SU-DHL-6 (cell line): Measurements from ENCODE around the gene GPR35.

Source experiments
- H2AFZ ChIP-seq: fragments of 200-600 bp; sonication (generic); 2 replicates; pipeline ENCODE4 v1.6.1; 2014; ENCODE audit warnings: low read depth, mild to moderate bottlenecking, moderate library complexity, mixed read lengths, antibody characterized with exemption, low read length; ENCODE audit not compliant: severe bottlenecking
- H3F3A ChIP-seq: fragments of 200-600 bp; shearing (Covaris generic); 2 replicates; pipeline ENCODE4 v1.6.0; 2016; ENCODE audit warnings: antibody characterized with exemption, mild to moderate bottlenecking; ENCODE audit not compliant: insufficient read depth
- H3K27ac ChIP-seq: fragments of 200-600 bp; sonication (generic); 2 replicates; pipeline ENCODE4 v1.5.1; 2016; ENCODE audit warnings: low read depth, mild to moderate bottlenecking, low read length, moderate library complexity, mixed read lengths
- H3K27me3 ChIP-seq: fragments of 200-600 bp; sonication (generic), shearing (Covaris generic); 2 replicates; pipeline ENCODE4 v1.6.0; 2014; ENCODE audit warnings: mild to moderate bottlenecking, low read length
- H3K36me3 ChIP-seq: fragments of 200-600 bp; sonication (generic); 2 replicates; pipeline ENCODE4 v1.6.1; 2014; ENCODE audit warnings: mild to moderate bottlenecking, low read length, mixed read lengths
- H3K4me2 ChIP-seq: fragments of 300-600, 200-600 bp; shearing (Covaris generic), sonication (generic); 2 replicates; pipeline ENCODE4 v1.6.0; 2014; ENCODE audit warnings: low read length, low read depth, mild to moderate bottlenecking; ENCODE audit not compliant: poor library complexity, severe bottlenecking
- H3K4me3 ChIP-seq: fragments of 200-600 bp; sonication (generic); 2 replicates; pipeline ENCODE4 v1.5.1; 2014; ENCODE audit warnings: antibody characterized with exemption, low read length, mild to moderate bottlenecking, mixed read lengths; ENCODE audit not compliant: insufficient read depth, poor library complexity, severe bottlenecking
- H3K79me2 ChIP-seq: fragments of 200-600 bp; sonication (generic); 2 replicates; pipeline ENCODE4 v1.6.1; 2014; ENCODE audit warnings: mild to moderate bottlenecking, low read length, moderate library complexity; ENCODE audit not compliant: insufficient read depth
- H3K9ac ChIP-seq: fragments of 200-600 bp; sonication (generic); 2 replicates; pipeline ENCODE4 v1.7.0; 2014; ENCODE audit warnings: mild to moderate bottlenecking, low read length
- H3K9me2 ChIP-seq: fragments of 200-600 bp; sonication (generic); replicated peaks from 2 replicates; pipeline ENCODE4 v1.6.1; 2014; ENCODE audit warnings: low read length; ENCODE audit not compliant: insufficient read depth
- H3K9me3 ChIP-seq: fragments of 200-600 bp; sonication (generic); 2 replicates; pipeline ENCODE4 v1.6.1; 2014; ENCODE audit warnings: low read length, mixed read lengths; ENCODE audit not compliant: insufficient read depth
- H4K20me1 ChIP-seq: fragments of 200-600 bp; sonication (generic); 2 replicates; pipeline ENCODE4 v1.6.1; 2014; ENCODE audit warnings: low read depth, mild to moderate bottlenecking, antibody characterized with exemption, low read length, moderate library complexity, mixed read lengths
- EZH2phosphoT487 ChIP-seq: fragments of 200-600 bp; sonication (generic), shearing (Covaris generic); conservative IDR thresholded peaks from 2 replicates; pipeline ENCODE4 v1.6.1; 2018; ENCODE audit warnings: mild to moderate bottlenecking, antibody characterized with exemption, low read length, moderate library complexity, mixed read lengths
- TF ChIP-seq, protein P1 (sequence below): fragments of 200-600 bp; sonication (generic); IDR thresholded peaks from one replicate; pipeline ENCODE4 v1.5.1; 2017; ENCODE audit warnings: antibody characterized with exemption, mild to moderate bottlenecking, low read length, moderate library complexity; ENCODE audit not compliant: insufficient read depth, poor library complexity, severe bottlenecking

The GPR35 gene

DNA sequence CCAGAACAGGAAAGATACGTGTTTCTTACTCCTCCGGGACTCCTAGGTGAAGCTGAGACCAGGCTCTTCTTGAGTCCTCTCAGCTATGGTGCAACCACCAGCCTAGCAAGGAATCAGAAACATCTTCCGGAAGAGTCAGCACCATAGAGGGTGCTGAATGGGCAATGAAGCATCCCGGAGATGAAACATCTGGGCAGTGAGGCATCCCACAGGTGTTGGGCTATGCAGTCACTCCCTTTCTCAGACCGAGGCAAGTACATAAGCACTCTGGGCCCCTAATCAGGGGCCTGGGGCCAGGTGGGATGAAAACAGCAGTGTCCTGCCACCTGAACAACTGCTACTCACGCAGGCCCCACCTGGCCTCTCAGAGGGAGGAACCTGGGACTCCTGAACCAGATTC, 40.2 kb upstream of the GPR35 start:
- Histone ChIP-seq H4K20me1 (peaks cover 7% of the 10 kb centered on the region; the same call in 1 of the 2 replicates), H3K27ac (peak overlapping the region; percentile 96), H3K4me3 (peak overlapping the region; percentile 94), H2AFZ (no peak overlapping the region), H3K9me2 (no peaks in the 10 kb centered on the region), H3K9ac (peak overlapping the region; percentile 90), H3K27me3 (no peaks in the 10 kb centered on the region), H3F3A (peaks cover 27% of the 10 kb centered on the region), H3K79me2 (peaks cover 73% of the 10 kb centered on the region), H3K36me3 (no peaks in the 10 kb centered on the region), H3K9me3 (no peaks in the 10 kb centered on the region), H3K4me2 (peak overlapping the region; percentile 88)
- no peak for TF ChIP-seq EZH2phosphoT487
- TF ChIP-seq, protein P1, sequence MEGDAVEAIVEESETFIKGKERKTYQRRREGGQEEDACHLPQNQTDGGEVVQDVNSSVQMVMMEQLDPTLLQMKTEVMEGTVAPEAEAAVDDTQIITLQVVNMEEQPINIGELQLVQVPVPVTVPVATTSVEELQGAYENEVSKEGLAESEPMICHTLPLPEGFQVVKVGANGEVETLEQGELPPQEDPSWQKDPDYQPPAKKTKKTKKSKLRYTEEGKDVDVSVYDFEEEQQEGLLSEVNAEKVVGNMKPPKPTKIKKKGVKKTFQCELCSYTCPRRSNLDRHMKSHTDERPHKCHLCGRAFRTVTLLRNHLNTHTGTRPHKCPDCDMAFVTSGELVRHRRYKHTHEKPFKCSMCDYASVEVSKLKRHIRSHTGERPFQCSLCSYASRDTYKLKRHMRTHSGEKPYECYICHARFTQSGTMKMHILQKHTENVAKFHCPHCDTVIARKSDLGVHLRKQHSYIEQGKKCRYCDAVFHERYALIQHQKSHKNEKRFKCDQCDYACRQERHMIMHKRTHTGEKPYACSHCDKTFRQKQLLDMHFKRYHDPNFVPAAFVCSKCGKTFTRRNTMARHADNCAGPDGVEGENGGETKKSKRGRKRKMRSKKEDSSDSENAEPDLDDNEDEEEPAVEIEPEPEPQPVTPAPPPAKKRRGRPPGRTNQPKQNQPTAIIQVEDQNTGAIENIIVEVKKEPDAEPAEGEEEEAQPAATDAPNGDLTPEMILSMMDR = no peak

DNA sequence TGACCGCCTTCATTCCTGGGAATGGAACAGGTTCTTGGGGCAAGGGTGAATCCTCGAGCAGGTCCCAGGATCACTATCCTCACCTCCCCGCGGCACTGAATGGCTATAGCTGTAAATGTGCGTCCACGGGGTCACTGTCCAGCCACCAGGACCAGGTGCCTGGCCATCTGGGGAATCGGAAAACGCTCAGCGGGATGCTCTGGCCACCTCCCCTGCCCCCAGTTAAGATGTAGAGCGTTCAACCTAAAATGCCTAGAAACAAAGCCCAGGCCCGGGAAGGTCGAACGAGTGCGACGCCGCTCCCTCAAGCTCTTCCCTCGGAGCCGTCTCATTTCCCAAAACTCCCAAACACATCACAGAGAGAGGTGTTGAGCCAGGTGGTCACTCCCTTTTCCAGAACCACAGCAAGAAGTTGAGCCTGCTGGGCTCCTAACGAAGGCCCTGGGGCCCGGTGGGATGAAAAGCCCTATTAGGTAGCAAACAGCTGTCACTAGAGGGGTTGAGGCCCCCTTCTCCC, 39.5 kb upstream of the GPR35 start:
- Histone ChIP-seq H3K36me3 (no peaks in the 10 kb centered on the region), H2AFZ (no peak overlapping the region), H3F3A (peaks cover 24% of the 10 kb centered on the region), H3K79me2 (peaks cover 67% of the 10 kb centered on the region), H3K27ac (peak overlapping the region; percentile 96), H3K4me3 (peak overlapping the region; percentile 94), H3K9ac (peak overlapping the region; percentile 90), H3K4me2 (peak overlapping the region; percentile 88), H3K27me3 (no peaks in the 10 kb centered on the region), H3K9me2 (no peaks in the 10 kb centered on the region), H3K9me3 (no peaks in the 10 kb centered on the region), H4K20me1 (peaks cover 7% of the 10 kb centered on the region; the same call in 1 of the 2 replicates)
- TF ChIP-seq, protein P1 = no peak

DNA sequence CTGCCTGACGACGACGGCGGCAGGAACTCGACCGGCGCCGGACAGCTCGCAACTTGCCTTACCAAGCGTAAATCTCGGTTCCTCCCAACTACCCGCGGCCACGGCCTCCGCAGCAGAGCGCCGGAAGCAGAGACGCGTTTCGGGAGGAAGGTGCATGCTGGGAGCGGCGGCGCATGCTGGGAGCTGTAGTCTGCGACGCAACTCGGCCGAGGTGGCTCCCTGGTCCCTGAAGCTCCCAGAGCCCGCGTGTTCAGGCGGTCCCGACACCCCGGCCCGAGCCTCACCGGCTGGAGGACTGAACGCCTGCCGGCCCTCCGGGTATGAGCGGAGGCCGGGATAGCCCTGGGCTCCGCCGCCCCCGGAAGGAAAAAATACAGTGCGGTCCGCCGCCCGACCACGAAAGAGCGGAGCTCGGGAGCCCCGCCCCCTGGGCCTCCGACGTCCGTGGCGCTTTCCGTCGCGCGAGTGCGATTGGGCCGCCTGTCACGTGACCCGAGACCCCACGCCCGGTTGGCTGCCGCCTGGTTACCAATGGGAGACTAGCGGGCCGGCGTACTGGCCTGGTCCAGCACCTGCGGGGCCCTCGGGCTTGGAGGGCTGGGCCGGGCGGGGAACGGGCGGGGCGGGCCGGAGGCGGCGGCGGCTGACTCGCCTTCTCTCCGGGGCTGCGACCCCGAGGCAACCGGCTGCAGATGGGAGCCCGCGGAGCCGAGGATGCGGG, 38.9 kb upstream of the GPR35 start, which contains the start of gene CAPN10:
Gene CAPN10 (plus strand): TSS at position 537 of the 721 bp plus-strand sequence. CDS start 178 bp downstream, at position 715.
- Histone ChIP-seq H3K9me3 (no peaks in the 10 kb centered on the region), H3K36me3 (no peaks in the 10 kb centered on the region), H3K4me2 (peak within 1 kb of the TSS; percentile 88), H3F3A (peaks cover 18% of the 10 kb centered on the region), H3K27me3 (no peaks in the 10 kb centered on the region), H3K9ac (peak within 1 kb of the TSS; percentile 90), H3K9me2 (no peaks in the 10 kb centered on the region), H3K27ac (peak within 1 kb of the TSS; percentile 96), H3K79me2 (peaks cover 65% of the 10 kb centered on the region), H3K4me3 (peak within 1 kb of the TSS; percentile 94), H2AFZ (peak within 1 kb of the TSS; percentile 71), H4K20me1 (peaks cover 7% of the 10 kb centered on the region; the same call in 1 of the 2 replicates)
- TF ChIP-seq, protein P1 = no peak
- no peak for TF ChIP-seq EZH2phosphoT487
